SK-N-SH (cell line): Measurements from ENCODE around the gene NUDCD3.

Source experiments
- CTCF ChIP-seq: fragments of 200-600 bp; sonication (generic); IDR thresholded peaks from 2 replicates; pipeline ENCODE4 v1.6.1; 2017; ENCODE audit warnings: antibody characterized with exemption, mild to moderate bottlenecking, moderate library complexity
- MEF2A ChIP-seq: IDR thresholded peaks from 2 replicates; pipeline ENCODE4 v1.4.0; 2012; ENCODE audit warnings: low read depth, borderline replicate concordance
- RAD21 ChIP-seq: IDR thresholded peaks from 2 replicates; pipeline ENCODE4 v1.6.1; 2012; ENCODE audit warnings: mild to moderate bottlenecking, low read length
- YY1 ChIP-seq: IDR thresholded peaks from 2 replicates; pipeline ENCODE4 v1.4.0; 2012; ENCODE audit warnings: low read depth, mild to moderate bottlenecking
- TF ChIP-seq, protein P1 (sequence below): IDR thresholded peaks from 2 replicates; pipeline ENCODE4 v1.6.1; 2012; ENCODE audit warnings: mild to moderate bottlenecking, low read depth, low read length, moderate library complexity

GRCh38 chr7:44368885-44369284 is 121.6 kb downstream of the NUDCD3 start:
- TF ChIP-seq CTCF (no peak), RAD21 (no peak), YY1 (no peak), MEF2A (no peak)
- TF ChIP-seq, protein P1, sequence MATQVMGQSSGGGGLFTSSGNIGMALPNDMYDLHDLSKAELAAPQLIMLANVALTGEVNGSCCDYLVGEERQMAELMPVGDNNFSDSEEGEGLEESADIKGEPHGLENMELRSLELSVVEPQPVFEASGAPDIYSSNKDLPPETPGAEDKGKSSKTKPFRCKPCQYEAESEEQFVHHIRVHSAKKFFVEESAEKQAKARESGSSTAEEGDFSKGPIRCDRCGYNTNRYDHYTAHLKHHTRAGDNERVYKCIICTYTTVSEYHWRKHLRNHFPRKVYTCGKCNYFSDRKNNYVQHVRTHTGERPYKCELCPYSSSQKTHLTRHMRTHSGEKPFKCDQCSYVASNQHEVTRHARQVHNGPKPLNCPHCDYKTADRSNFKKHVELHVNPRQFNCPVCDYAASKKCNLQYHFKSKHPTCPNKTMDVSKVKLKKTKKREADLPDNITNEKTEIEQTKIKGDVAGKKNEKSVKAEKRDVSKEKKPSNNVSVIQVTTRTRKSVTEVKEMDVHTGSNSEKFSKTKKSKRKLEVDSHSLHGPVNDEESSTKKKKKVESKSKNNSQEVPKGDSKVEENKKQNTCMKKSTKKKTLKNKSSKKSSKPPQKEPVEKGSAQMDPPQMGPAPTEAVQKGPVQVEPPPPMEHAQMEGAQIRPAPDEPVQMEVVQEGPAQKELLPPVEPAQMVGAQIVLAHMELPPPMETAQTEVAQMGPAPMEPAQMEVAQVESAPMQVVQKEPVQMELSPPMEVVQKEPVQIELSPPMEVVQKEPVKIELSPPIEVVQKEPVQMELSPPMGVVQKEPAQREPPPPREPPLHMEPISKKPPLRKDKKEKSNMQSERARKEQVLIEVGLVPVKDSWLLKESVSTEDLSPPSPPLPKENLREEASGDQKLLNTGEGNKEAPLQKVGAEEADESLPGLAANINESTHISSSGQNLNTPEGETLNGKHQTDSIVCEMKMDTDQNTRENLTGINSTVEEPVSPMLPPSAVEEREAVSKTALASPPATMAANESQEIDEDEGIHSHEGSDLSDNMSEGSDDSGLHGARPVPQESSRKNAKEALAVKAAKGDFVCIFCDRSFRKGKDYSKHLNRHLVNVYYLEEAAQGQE, result no peak
